Activated CD4-positive, alpha-beta T cell treated with anti-CD3 and anti-CD28 coated beads, Interleukin-2, amount 50 U/mL, for 1 hour (primary cell): ENCODE results near the gene NOMO2.
"Not testable (repeated sequence)": the region's sequence is repeated elsewhere in the genome, so short reads cannot be mapped to it uniquely, and the experiment has no call there.

Experiments
- DNase-seq: peaks from one replicate; pipeline ENCODE4 v3.0.0-alpha.2; 2020

NOMO2 gene

DNA sequence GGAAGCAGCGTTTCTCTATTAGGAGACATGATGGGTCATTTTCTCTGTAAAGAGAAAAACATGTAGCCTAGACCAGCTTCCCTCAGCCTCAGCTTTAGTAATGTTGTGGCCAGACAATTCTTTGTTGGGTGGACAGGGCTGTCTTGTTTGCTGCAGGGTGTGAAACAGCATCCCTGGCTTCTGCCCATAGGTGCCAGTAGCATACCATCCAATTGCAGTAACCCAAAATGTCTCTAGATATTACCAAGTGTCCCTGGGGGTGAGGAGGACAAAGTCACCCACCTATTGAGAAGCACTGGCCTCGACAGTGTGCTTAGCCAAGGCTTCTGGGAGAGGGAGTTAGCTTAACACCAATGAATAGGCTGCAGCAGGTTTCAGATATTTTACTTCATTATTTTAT is 14.0 kb upstream of the NOMO2 start:
- not testable (repeated sequence) for DNase-seq

DNA sequence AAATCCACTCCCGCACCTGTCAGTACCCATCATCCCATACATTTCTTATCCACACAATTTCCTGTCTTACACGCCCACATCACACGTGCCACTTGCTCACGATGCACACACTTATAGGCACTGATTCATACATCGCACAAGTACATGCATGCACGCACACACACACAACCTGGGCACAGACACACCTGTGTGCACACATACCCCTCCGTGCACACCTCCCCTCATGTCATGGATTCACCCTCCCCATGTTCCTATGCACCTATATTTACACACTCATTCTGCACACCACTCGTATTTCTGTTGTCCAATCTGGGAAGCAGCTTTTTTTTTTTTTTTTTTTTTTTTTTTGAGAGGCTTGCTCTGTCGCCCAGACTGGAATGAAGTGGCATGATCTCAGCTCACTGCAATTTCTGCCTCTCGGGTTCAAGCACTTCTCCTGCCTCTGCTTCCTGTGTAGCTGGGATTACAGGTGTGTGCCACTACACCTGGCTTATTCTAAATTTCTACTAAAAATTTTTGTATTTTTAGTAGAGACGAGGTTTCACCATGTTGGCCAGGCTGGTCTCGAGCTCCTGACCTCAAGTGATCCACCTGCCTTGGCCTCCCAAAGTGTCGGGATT is 13.5 kb upstream of the NOMO2 start:
- DNase-seq = not testable (repeated sequence)

DNA sequence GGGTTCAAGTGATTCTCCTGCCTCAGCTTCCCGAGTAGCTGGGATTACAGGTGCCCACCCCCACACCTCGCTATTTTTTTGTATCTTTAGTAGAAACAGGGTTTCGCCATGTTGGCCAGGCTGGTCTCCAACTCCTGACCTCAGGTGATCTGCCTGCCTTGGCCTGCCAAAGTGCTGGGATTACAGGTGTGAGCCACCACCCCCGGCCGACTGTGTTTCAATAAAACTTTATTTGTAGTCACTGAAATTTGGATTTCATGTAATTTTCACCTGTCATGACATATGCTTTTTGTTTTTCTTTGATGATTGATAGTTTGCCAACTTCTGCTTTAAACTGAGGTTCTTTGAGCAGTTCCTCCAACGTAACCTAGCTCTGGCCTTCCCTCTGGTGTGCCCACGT is 12.0 kb upstream of the NOMO2 start:
- DNase-seq = not testable (repeated sequence)

DNA sequence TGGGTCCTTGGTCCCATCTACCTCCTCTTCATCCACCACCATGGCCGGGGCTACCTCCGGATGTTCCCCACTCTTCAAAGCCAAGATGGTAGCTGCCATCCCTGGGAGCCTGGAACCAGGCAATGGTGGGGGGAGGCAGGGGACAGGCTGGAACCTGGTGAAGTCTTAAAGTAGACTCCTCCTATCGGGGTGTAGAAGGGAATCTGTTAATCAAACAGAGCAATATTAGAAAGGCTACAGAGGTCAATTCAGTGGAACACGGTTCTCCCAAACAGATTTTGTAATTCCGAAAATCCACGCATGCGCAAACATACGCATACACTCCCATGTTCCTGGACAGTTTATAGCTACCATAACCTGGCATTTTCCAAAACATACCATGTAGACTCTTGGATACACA is 11.1 kb upstream of the NOMO2 start:
- not testable (repeated sequence) for DNase-seq

DNA sequence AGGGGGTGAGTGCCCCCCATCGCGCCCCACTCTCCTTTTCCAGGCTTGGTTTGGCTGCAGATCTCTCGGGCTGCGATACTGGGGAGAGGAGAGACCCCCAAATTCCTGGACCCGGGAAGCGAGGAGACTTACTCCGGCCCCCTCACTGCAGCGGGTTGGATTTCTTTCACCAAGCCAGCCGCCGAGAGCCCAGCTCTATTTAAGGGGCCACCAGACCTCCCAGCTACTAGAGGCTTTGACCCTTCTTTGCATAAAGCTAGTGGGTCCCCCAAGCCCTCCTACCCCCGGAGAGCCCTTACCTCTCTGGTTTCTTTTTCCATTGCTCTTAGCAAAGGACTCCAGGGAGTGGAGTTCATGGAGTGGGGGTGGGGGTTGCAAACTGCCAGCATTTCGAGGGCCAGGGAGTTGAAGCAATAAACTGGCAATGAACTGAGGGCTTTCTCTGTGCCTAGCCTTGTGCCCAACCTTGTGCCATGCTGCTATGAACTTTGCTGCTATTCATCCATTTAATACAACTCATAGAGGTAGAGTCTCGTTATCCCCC is 9.5 kb upstream of the NOMO2 start:
- DNase-seq = not testable (repeated sequence)

DNA sequence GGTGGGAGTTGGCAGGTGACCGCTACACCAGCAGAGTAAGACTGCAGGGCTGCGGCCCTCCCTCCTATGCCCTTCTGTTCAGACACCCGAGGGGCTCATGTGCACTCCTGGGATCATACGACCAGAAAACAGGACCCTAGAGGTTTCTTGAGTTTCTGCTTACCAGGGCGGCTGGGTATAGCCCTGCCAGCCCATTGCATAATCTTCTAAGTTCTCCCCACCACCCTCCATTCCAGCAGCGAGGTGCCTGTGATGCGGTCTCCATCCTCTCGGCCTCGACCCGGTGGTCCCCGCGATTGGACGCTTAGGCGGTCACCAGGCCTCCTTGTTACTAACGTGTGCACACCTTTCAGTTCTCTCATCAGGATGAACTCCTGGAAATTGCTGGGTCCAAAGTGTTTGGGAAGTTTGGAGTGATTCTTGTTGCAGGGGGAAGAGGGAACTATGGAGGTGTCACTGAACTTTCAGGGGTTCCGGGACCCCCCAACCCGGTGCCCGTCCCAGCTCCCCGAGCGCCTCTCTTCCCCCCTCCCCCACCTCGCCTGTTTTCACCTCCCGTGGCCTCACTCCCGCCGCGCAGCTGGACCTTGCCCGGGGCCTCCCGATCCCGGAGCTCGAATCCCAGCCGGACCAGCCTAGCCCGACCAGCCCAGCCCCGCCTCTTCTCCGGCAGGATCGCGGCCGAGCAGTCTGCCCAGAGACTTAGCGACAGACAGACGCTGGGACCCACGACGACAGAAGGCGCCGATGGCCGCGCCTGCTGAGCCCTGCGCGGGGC is 8.8 kb upstream of the NOMO2 start:
- not testable (repeated sequence) for DNase-seq

DNA sequence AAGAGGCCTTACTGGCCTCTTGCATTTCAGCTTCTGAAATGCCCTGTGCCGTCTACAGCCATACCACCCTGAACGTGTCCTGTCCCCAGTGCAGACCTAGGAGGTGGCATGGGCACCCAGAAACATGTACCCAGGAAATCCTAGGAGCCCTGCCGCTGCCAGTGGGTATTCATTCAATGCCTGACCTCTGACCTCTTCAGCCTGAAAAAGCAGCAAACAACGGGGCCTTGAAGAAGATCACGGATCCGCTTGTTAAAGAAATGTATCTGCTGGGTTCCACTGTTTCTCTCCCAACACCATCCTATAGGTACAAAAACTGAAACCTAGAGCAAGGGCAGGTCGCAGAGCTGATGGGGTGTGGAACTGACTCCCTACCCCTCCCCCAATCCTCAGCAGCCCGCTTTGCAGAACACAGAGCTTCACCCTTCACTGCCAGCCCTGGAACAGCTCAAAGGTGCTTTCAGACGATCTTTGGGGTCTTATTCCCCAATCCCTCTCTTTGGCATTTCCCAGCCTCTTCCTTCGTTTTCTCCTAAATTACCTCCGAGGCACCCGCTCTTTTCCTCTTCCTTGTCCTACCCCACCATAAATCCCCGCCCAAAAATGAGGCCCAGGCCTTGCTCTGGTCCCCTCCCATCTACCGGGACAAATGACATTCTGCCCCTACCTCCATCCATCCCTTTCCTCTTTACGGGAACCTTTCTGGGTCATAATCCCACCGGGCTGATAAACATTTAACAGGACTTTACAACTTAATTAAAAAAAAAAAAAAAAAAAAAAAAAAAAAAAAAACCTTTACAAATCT is 1.3 kb downstream of the NOMO2 start:
- DNase-seq = not testable (repeated sequence)

DNA sequence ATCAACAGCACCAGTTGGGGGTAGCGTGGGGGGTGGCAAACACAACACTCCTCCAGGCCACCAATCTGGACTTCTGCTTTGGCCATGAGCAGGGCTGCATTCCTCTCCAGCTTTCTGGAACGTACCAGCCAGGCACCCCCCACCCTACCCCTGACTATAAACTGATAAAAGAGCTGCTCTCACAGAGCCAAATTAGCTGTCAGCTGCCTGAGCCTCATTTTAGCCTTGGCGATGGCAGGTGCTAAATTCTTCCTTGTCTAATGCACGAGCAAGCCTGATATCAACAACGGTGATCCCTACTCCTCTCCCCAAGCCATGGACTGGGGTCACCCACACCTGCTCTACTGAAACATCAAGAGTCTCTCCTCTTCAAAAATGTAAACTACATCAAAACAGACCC is 8.2 kb downstream of the NOMO2 start:
- DNase-seq = not testable (repeated sequence)

DNA sequence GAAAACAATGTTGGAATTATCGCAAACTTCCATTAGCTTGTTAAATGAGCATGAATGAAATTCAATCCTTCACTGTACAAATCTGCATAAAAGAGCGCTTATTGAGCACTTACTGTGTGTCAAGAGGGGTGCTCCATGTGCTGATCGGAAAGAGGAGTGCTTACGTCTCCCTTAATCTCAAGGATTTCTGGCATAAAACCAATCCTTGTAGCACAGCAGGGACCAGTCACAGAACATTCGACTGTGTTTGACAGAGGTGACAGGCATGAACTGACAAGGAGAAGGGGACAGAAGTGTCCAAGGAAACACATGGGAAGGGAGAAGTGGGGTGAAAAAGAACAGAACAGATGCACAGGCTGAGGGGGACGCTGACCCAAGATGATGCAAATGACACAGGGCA is 14.5 kb downstream of the NOMO2 start:
- not testable (repeated sequence) for DNase-seq

DNA sequence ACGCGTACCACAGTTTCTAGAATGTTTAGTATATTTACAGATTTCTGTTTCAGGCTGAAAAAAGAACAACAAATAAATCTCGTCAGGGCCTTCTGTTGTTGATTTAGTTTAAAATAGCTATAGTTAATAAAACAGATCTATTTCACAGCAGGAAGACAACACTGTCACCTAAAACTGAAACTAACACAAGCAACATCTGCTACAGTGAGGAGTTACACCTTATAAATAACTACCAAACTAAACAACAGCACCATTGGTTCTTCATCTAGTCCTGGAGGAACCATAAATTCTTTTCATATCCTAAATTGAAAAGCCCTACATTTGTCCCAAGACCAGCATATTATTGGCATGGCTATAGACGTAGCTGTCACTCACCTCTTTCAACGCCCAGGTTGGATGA is 15.0 kb downstream of the NOMO2 start:
- DNase-seq = not testable (repeated sequence)

DNA sequence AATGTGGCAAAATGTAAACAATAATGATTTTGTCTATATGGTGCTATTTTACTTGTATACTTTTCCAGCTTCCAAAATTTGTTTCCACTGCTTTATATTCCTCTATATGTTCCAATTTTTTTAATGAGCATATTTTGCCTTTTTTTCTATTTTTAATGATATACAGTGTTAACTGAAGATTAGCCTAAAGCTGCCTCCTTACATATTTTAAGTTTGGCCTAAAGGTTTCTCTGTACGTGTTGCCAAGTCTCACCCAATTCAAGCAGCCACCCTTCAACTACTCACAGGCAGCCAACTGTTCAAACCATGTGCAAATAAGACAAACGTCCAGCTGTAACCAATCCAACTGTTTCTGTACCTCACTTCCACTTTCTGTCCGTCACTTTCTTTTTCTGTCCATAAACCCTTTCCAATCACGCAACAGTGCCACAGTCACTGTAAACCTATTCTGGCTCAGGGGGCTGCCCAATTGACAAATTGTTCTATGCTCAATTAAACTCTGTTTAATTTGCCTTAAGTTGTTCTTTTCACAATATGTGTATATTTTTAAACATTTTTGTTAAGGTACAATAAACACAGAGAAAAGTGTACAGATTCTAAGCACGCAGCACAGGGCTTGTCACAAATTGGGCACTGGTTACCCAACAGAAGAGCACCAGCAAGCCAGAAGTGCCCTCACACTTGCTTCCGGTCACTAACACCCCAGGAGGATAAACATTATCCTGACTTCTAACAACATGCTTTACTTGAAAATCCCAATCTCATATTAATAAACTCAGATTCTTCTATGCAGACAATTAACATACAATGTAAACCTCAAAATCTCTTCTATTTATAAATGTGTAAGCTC is 17.4 kb downstream of the NOMO2 start:
- not testable (repeated sequence) for DNase-seq

DNA sequence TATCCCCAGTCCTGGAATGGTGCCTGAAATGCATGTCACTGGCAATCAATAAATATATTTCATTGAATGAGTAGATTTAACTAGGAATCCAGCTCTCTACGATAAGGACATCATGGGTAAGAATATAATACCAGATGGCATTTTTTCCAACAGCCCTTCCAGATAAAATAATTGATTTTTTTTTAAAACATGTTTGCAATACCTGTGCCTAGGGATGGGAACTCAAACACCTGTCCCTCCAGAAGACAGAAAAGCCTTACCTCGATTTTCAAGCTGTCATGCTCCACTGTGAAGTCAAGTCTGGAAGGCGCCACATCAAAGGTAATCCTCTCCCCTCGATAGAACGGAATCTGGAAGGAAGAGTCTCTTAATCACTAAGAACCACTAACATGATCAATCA is 20.0 kb downstream of the NOMO2 start:
- not testable (repeated sequence) for DNase-seq

DNA sequence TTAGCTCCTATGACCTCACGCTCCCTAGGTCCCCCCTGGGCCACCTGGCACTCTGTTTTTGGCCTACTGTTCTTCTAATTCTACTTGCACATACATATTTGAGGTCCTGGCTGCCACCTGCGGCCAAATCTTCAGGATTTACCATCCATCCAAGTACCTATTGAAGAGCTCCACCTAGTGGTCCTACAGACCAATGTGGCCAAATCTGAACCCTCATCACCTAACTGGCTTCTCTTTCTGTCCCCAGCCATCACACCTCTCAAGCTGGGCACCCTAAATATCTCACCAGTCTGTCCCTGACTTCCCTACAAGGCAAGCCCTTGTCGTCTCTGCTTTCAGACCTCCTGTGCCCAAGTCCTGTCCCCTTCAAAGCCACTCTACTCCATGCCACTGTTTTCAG is 24.9 kb downstream of the NOMO2 start:
- not testable (repeated sequence) for DNase-seq

DNA sequence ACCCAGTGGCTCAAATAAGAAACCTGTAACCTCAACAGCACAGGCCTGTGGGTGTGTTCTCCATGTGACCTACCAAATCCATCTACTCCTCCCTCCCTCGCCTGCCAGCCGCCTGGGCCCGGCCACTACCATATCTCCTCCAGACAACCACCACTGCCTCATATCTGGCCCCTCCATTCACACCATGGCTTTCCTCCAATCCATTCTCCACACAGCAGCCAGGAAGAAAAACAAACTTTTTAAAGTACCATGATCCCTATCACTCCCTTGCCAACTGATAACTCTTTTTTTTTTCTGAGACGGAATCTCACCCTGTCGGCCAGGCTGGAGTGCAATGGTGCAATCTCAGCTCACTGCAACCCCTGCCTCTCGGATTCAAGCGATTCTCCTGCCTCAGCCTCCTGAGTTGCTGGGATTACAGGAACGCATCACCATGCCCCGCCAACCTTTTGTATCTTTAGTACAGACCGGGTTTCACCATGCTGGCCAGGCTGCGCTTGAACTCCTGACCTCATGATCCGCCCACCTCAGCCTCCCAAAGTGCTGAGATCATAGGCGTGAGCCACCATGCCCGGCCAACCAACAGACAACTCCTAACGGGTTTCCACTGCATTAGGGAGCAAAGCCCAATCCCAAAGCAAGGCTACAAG is 26.3 kb downstream of the NOMO2 start:
- DNase-seq = not testable (repeated sequence)

DNA sequence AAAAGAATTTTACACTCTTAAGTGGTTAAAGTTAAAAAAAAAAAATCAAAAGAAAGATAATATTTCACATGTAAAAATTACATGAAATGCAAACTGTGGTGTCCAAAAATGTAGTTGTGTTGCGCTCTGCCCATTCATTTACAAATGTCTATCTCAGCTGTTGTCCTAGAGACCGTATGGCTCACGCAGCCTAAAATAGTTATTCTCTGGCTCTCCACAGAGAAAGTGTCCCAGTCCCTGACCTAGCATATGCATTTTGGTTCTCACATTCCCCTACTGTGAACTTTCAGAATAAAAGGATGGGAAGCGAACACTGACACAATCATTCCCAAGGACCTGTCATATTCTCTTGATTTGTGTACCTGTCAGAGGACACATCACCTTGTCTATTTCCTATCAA is 27.6 kb downstream of the NOMO2 start:
- not testable (repeated sequence) for DNase-seq

DNA sequence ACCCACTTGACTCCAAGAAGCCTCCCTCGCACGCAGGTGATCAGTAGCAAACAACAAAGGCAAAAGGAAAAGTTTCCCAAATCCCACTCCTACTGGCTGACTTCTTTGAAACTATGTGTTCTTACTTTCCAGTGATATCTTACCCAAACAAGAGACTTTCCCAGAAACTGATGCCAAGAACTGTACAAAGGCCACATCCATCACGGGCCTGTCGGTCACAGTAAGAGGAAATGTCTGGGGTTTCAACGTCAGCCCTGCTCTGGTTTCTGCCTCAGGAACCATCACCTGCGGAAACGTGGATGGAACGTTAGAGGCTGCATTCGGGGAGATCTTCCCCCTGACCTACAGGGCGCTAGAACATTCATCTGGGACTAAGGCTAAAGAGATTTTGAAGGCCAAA is 30.6 kb downstream of the NOMO2 start:
- DNase-seq = not testable (repeated sequence)

DNA sequence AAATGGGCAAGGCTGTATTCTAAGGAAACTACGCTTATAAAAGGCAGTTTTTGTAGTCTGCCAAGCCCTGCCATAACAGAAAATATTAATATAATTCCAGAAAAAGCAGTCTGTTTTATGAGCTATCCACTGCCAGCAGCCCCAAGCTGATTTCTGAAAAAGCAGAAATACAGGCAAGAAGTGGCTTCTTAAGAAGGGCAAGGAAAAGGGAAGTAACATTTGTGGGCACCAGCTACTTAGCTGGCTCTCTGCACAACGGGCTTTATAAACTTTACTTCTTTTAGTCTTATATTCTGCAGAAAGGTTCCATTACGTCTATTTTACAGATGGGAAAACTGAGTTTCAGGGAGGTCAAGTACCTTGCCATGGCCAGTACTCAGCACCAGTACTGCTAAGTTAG is 31.6 kb downstream of the NOMO2 start:
- DNase-seq = not testable (repeated sequence)

DNA sequence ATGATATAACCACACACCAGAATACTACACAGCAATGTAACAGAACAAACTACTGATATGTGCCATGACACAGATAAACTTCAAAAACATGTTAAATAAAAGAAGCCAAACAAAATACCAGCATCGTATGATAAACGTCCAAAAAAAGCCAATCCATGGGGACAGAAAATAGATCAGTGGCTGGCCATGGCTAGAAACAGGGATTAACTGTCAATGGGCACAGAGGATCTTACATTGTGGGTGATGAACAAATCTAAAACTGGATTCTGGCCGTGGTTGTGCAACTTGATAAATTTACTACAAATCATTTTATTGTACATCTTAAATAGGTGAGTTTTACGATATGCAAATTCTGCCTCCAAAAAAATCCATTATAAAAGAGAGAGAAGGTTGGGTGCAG is 35.4 kb downstream of the NOMO2 start:
- DNase-seq = not testable (repeated sequence)

DNA sequence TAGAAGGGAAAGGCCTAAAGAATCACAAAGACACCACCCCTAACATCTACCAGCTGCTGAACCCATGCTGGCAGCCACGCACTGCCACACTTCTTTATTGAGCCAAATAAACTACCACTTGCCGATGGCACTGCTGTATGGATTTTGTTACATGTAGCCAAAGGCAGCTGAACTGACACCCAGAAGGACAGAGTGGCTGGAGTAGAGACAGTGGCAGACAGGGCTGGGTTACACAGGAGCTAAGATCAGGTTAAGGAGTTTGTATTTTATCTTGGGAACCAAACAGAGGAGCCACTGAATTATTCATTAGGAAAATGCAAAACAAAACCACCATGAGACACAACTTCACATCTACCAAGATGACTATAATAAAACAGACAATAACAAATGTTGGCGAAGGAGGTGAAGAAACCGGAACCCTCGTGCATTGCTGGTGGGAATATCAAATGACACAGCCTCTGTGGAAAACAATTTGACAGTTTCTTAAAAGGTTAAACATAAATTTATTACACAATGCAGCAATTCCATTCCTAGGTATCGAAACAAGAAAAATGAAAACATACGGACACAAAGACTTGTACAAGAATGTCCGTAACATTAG is 35.9 kb downstream of the NOMO2 start:
- not testable (repeated sequence) for DNase-seq

DNA sequence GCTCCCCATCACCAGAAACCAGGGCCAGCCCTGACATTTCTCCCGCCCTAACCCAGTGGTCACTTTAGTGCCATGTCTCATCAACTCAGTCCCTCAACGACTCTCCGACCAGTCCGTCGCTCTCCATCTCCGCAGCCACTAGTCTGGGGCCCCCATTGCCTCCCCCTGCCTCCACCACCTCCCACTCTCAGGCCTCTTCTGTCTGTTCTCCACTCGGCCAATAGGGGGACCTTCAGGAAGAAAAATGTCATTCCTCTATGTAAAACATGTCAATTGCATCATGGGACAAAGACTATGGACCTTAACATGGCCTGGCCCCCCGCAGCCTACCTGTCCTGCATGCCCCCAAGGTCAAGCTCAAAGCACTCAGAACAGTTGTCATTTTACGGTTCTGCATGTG is 39.3 kb downstream of the NOMO2 start:
- not testable (repeated sequence) for DNase-seq

DNA sequence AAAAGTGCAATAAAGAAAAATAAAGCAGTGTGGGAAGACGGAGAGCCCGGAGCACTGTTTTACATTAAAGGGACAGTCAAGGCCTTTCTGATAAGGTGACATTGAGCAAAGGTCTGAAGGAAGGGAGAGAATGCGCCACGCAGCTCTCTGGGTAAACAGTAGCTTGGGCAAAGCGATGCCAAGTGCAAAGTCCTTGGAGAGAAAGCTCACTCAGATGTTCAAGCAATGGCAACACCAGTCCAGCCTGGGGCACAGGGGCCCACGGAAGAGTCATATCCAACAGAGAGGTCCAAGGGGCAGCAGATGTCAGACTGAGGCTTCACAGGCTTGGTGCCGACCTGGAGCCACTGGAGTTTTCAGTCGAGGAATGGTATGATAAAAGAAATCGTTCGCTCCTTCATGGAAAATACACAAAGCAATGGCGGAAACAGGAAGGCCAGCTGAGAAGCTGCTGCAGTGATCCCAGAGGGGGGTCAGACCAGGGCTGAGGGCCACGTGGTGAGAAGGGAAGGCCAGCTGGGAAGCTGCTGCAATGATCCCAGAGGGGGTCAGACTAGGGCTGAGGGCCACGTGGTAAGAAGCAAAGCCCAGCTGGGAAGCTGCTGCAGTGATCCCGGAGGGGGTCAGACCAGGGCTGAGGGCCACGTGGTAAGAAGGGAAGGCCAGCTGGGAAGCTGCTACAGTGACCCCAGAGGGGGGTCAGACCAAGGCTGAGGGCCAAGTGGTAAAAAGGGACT is 40.3 kb downstream of the NOMO2 start:
- DNase-seq = not testable (repeated sequence)
